GM18861 (cell line): ENCODE data around the gene TP53I13.

ENCODE experiments used
- ATAC-seq: cut with Tn5 transposase; IDR thresholded peaks from one replicate; pipeline ENCODE4 v1.9.1; 2021; ENCODE audit not compliant: unreplicated experiment

The TP53I13 gene

GRCh38 chr17:29579866-29580771, 11.6 kb downstream of the TP53I13 start:
- peak; percentile 76 for ATAC-seq

GRCh38 chr17:29581583-29582253, 13.2 kb downstream of the TP53I13 start:
- ATAC-seq, result no peak

GRCh38 chr17:29582254-29582765, 13.8 kb downstream of the TP53I13 start:
- no peak for ATAC-seq

GRCh38 chr17:29582772-29583171, 14.3 kb downstream of the TP53I13 start:
- no peak for ATAC-seq

GRCh38 chr17:29583324-29584248, 15.1 kb downstream of the TP53I13 start:
- no peak for ATAC-seq

GRCh38 chr17:29584452-29585079, 16.1 kb downstream of the TP53I13 start:
- ATAC-seq, result no peak

- no peak for ATAC-seq
These were observed 16.7 kb downstream of the TP53I13 start for GRCh38 chr17:29585080-29585751.

- ATAC-seq, result no peak
These were observed 18.4 kb downstream of the TP53I13 start for GRCh38 chr17:29586676-29587469.

GRCh38 chr17:29587591-29587990, 19.1 kb downstream of the TP53I13 start:
- no peak for ATAC-seq

- no peak for ATAC-seq
These were observed 19.6 kb downstream of the TP53I13 start for GRCh38 chr17:29588017-29588561.

- peak; percentile 6 for ATAC-seq
These were observed 20.3 kb downstream of the TP53I13 start for GRCh38 chr17:29588562-29589411.

- peak; percentile 53 for ATAC-seq
These were observed 21.3 kb downstream of the TP53I13 start, which contains the start of gene GIT1 for GRCh38 chr17:29589524-29590410. GIT1 (minus strand) TSS chr17:29589648; CDS start chr17:29589378, 270 bp downstream.

GRCh38 chr17:29590411-29591145, 22.1 kb downstream of the TP53I13 start:
- ATAC-seq, result no peak

- ATAC-seq, result no peak
These were observed 22.7 kb downstream of the TP53I13 start for GRCh38 chr17:29591146-29591736.

- ATAC-seq, result no peak
These were observed 23.5 kb downstream of the TP53I13 start for GRCh38 chr17:29591737-29592608.
